Uterus (tissue), 2 donors: ENCODE data around the gene TMEM14B.

Experiments
- POLR2A ChIP-seq, 2 donors: fragments of 450-650 bp; IDR thresholded peaks; one replicate each; pipeline ENCODE4 v1.6.1; 2016; ENCODE audit warnings: antibody characterized with exemption in 2 of 2, mild to moderate bottlenecking in 1 of 2, moderate library complexity in 1 of 2
- TF ChIP-seq, protein P1 (sequence below), 4 experiments: fragments of 200-600 bp in 2 of 4; fragments of 450-650 bp in 2 of 4; sonication (generic) in 2 of 4; IDR thresholded peaks; one replicate each; pipeline ENCODE4 v1.5.1; 2016 to 2019; ENCODE audit warnings: antibody characterized with exemption in 4 of 4, mild to moderate bottlenecking in 2 of 4, moderate library complexity in 1 of 4

GRCh38 chr6:10791673-10792072 lies 44.1 kb downstream of the TMEM14B start:
- TF ChIP-seq POLR2A (IDR thresholded peaks at IDR 0.05): no peak
- TF ChIP-seq, protein P1, sequence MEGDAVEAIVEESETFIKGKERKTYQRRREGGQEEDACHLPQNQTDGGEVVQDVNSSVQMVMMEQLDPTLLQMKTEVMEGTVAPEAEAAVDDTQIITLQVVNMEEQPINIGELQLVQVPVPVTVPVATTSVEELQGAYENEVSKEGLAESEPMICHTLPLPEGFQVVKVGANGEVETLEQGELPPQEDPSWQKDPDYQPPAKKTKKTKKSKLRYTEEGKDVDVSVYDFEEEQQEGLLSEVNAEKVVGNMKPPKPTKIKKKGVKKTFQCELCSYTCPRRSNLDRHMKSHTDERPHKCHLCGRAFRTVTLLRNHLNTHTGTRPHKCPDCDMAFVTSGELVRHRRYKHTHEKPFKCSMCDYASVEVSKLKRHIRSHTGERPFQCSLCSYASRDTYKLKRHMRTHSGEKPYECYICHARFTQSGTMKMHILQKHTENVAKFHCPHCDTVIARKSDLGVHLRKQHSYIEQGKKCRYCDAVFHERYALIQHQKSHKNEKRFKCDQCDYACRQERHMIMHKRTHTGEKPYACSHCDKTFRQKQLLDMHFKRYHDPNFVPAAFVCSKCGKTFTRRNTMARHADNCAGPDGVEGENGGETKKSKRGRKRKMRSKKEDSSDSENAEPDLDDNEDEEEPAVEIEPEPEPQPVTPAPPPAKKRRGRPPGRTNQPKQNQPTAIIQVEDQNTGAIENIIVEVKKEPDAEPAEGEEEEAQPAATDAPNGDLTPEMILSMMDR (IDR thresholded peaks at IDR 0.05): no peak
